ENCODE measurements around the gene MYL9.

DNA sequence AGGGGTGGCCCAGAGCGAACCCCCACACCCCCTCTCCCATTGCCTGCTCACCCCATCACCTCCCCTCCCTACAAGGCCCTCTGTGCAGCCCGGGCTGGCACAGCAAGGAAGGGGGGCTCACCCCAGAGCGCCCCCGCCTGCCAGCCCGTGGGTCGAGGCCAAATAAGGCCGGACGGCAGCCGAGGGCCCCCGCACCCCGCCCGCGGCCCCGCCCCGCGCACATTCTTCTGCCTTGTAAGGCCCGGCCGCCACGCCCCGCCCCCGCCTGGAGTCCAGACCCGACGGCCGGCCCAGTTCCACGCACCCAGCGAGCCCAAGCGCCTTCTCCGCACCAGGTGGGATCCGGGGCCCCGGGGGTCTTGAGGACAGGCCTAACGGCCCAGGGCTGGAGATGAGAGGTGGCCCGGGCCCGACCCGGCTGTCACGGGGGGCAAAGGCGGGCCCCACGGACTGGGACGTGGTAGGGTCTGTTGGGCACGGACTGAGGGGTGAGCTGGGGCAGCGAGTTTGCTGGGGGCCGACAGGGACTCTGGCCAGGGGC lies at the start of gene MYL9:
- TF ChIP-seq, protein P1, sequence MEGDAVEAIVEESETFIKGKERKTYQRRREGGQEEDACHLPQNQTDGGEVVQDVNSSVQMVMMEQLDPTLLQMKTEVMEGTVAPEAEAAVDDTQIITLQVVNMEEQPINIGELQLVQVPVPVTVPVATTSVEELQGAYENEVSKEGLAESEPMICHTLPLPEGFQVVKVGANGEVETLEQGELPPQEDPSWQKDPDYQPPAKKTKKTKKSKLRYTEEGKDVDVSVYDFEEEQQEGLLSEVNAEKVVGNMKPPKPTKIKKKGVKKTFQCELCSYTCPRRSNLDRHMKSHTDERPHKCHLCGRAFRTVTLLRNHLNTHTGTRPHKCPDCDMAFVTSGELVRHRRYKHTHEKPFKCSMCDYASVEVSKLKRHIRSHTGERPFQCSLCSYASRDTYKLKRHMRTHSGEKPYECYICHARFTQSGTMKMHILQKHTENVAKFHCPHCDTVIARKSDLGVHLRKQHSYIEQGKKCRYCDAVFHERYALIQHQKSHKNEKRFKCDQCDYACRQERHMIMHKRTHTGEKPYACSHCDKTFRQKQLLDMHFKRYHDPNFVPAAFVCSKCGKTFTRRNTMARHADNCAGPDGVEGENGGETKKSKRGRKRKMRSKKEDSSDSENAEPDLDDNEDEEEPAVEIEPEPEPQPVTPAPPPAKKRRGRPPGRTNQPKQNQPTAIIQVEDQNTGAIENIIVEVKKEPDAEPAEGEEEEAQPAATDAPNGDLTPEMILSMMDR (conservative IDR thresholded peaks at IDR 0.05): no peak
- TF ChIP-seq ZFX (IDR thresholded peaks at IDR 0.05): no peak

Measured in C4-2B (cell line).